GM12878 (cell line): ENCODE data around the gene MDK.

Experiments
- CEBPB ChIP-seq, 2 experiments: fragments of 150-350 bp in 1 of 2; IDR thresholded peaks; 2 replicates each; pipeline ENCODE4 v1.6.1; 2012 to 2014; ENCODE audit warnings: low read depth in 2 of 2, low read length in 2 of 2, borderline replicate concordance in 1 of 2, inconsistent platforms in 1 of 2
- CTCF ChIP-seq, 3 experiments: IDR thresholded peaks in 2 of 3; conservative IDR thresholded peaks in 1 of 3; 2 replicates each; pipeline ENCODE4 v1.5.1; 2011; ENCODE audit warnings: low read depth in 3 of 3, low read length in 3 of 3, mild to moderate bottlenecking in 3 of 3, control low read depth in 2 of 3, moderate library complexity in 2 of 3, inconsistent platforms in 1 of 3, mixed read lengths in 1 of 3; ENCODE audit not compliant: control insufficient read depth in 2 of 3, insufficient read depth in 1 of 3; ENCODE audit errors: extremely low read depth in 1 of 3
- EZH2 ChIP-seq: IDR thresholded peaks from 2 replicates; pipeline ENCODE4 v1.6.1; 2012; ENCODE audit warnings: low read depth, mild to moderate bottlenecking, control low read depth, inconsistent platforms, low read length, borderline replicate concordance; ENCODE audit not compliant: control insufficient read depth
- IKZF2 ChIP-seq, 2 experiments: fragments of 450-650 bp; IDR thresholded peaks; 2 replicates each; pipeline ENCODE4 v1.6.1; 2017; ENCODE audit warnings: mild to moderate bottlenecking in 2 of 2, moderate library complexity in 2 of 2
- JUND ChIP-seq: IDR thresholded peaks from 2 replicates; pipeline ENCODE4 v1.6.1; 2012; ENCODE audit warnings: low read depth, mild to moderate bottlenecking, low read length, improper control_type of control experiment, moderate library complexity
- MYB ChIP-seq: fragments of 150-350 bp; IDR thresholded peaks from 2 replicates; pipeline ENCODE4 v1.6.1; 2014; ENCODE audit warnings: mild to moderate bottlenecking, low read depth, low read length, borderline replicate concordance
- POLR2AphosphoS5 ChIP-seq: IDR thresholded peaks from 2 replicates; pipeline ENCODE4 v1.6.1; 2011; ENCODE audit warnings: mild to moderate bottlenecking, low read length, inconsistent platforms
- USF1 ChIP-seq: IDR thresholded peaks from 2 replicates; pipeline ENCODE4 v1.6.1; 2011; ENCODE audit warnings: borderline replicate concordance, low read depth, mild to moderate bottlenecking, moderate library complexity, mixed read lengths, low read length; ENCODE audit not compliant: insufficient read depth; ENCODE audit errors: extremely low read length

GRCh38 chr11:46426233-46426991 lies 44.9 kb downstream of the MDK start:
- TF ChIP-seq POLR2AphosphoS5: no peak
- no peak for TF ChIP-seq CTCF (IDR thresholded peaks at IDR 0.05 in 2 of 3, conservative IDR thresholded peaks at IDR 0.05 in 1 of 3; ENCODE audit: control insufficient read depth in 2 of 3, extremely low read depth in 1 of 3, insufficient read depth in 1 of 3, low read depth in 3 of 3, low read length in 3 of 3)
- no peak for TF ChIP-seq IKZF2 (IDR thresholded peaks at IDR 0.05)
- no peak for TF ChIP-seq JUND
- TF ChIP-seq CEBPB (IDR thresholded peaks at IDR 0.05; ENCODE audit: borderline replicate concordance in 1 of 2, low read depth in 2 of 2, low read length in 2 of 2): no peak
- TF ChIP-seq EZH2: no peak
- no peak for TF ChIP-seq USF1
- no peak for TF ChIP-seq MYB
